Activated B cell treated with CpG ODN at 0.5 μM for 24 hours (primary cell): ENCODE results near the gene EXOG. TPM values are rescaled to one million over a fixed set of nuclear protein-coding genes. Genes with fewer than 3 reads are reported as not detected.

Experiments used
- ATAC-seq: fragments of 200-7000 bp; cut with Tn5 transposase; one replicate; pipeline ENCODE4 v1.10.0; 2021; ENCODE audit warnings: low read depth, mild to moderate bottlenecking, moderate library complexity
- CTCF ChIA-PET: fragments of 350-600 bp; sonication (Branson Sonifier 250); formaldehyde crosslinking; loops from one replicate; lab custom pipeline; 2021; ENCODE audit warnings: antibody characterized with exemption; lab: Charles Lee
- POLR2A ChIA-PET: fragments of 350-600 bp; sonication (Branson Sonifier 250); formaldehyde crosslinking; loops from one replicate; lab custom pipeline; 2021; ENCODE audit warnings: antibody characterized with exemption; lab: Charles Lee
- DNase-seq: peaks from one replicate; pipeline ENCODE4 v3.0.0; 2022
- H3K27ac Mint-ChIP-seq: one replicate; pipeline ENCODE4 v1.8.0; 2020; ENCODE audit warnings: mixed read lengths
- H3K27me3 Mint-ChIP-seq: one replicate; pipeline ENCODE4 v1.8.0; 2021; ENCODE audit warnings: mixed read lengths
- H3K36me3 Mint-ChIP-seq: one replicate; pipeline ENCODE4 v1.8.0; 2021; ENCODE audit warnings: low read depth, mixed read lengths
- H3K4me1 Mint-ChIP-seq: one replicate; pipeline ENCODE4 v1.8.0; 2021; ENCODE audit warnings: mixed read lengths
- H3K4me3 Mint-ChIP-seq: one replicate; pipeline ENCODE4 v1.8.0; 2020; ENCODE audit warnings: mild to moderate bottlenecking, mixed read lengths
- H3K9me3 Mint-ChIP-seq: one replicate; pipeline ENCODE4 v1.8.0; 2020; ENCODE audit warnings: mixed read lengths
- intact Hi-C: fragments of 100-400 bp; cut with micrococcal nuclease; formaldehyde crosslinking; loops from one replicate; pipeline ENCODE4 v1.15.1; 2024
- total RNA-seq: library from RNA; stranded (reverse); gene quantifications from 2 replicates; pipeline ENCODE4 v1.2.3, GENCODE V29; 2022
- TF ChIP-seq, protein P1 (sequence below): fragments of 200-600 bp; IDR thresholded peaks from one replicate; pipeline ENCODE4 v1.8.0; 2022; ENCODE audit warnings: antibody characterized with exemption, mild to moderate bottlenecking

Gene EXOG
- total RNA-seq, 1 donor from 2014 or later, result 32.3 TPM

DNA sequence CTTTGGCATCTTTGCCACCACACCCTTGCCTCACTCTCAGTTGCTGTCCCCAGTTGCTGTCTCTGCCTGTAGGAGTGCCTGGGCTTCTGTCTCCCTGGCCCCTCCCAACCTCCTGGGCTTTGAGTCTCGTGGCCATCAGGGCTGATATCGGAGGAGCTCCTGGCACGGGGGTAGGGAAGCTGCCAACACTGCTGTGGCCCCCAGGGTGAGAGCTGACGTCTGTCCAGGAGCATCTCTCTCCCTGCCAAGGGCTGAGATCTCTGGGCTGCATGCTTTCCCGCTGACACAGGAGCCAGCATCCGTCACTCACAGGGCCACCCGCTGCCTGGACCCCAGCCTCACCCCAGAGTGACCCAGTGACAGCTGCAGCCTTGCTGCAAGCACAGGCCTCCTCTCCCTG, 47.4 kb downstream of the EXOG start:
- POLR2A ChIA-PET, result no interaction called here
- ATAC-seq, result no peak
- intact Hi-C loops, result no loop called here
- CTCF ChIA-PET, result interaction anchor here (2.7 kb wide), 1 partner anchor 22 kb away, joined by 6 read pairs; no protein-coding TSS in a partner anchor
- H3K27ac Mint-ChIP-seq, result no peak overlapping the region
- H3K9me3 Mint-ChIP-seq, result no peaks in the 10 kb centered on the region
- no peaks in the 10 kb centered on the region for H3K36me3 Mint-ChIP-seq
- TF ChIP-seq, protein P1, sequence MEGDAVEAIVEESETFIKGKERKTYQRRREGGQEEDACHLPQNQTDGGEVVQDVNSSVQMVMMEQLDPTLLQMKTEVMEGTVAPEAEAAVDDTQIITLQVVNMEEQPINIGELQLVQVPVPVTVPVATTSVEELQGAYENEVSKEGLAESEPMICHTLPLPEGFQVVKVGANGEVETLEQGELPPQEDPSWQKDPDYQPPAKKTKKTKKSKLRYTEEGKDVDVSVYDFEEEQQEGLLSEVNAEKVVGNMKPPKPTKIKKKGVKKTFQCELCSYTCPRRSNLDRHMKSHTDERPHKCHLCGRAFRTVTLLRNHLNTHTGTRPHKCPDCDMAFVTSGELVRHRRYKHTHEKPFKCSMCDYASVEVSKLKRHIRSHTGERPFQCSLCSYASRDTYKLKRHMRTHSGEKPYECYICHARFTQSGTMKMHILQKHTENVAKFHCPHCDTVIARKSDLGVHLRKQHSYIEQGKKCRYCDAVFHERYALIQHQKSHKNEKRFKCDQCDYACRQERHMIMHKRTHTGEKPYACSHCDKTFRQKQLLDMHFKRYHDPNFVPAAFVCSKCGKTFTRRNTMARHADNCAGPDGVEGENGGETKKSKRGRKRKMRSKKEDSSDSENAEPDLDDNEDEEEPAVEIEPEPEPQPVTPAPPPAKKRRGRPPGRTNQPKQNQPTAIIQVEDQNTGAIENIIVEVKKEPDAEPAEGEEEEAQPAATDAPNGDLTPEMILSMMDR, result no peak
- no peaks in the 10 kb centered on the region for H3K27me3 Mint-ChIP-seq
- no peak for DNase-seq
- H3K4me3 Mint-ChIP-seq, result no peak overlapping the region
- no peaks in the 10 kb centered on the region for H3K4me1 Mint-ChIP-seq

DNA sequence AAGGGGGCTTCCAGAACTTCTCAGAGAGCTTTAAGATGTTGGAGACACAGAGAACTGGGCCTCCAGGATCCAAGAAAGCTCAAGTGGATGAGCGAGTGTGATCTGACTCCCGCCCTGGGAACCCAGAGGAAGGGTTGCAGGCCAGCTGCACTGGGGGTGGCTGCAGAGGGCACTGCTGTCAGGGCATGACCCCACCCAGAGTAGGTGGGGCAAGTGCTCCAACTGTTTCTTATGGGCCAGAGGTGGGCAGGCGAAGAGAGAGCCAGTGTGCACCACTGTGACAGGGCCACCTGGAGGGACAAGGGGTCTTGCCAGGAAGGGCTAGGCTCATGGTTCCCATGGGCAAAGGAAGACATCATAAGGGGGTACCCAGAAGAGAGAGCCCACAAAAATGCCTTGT, 48.8 kb downstream of the EXOG start:
- POLR2A ChIA-PET, result no interaction called here

DNA sequence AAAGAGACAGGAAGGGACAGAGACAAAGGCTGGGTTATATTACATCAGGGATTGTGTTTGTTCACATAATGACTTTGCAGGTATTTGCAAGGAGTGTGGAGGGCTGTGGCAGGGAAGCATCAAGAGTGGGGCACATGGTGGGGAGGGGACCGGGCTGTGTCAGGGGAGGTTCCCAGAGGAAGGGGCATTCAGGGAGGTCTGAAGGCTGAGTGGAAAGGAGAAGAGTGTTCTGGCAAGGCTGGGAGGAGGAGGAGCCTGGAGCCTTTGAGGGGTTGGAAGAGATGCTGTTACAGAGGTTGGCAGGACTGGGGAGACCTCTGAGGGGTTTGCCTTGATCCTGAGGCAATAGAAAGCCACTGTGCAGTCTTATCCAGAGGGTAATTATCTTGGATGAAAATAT, 49.4 kb downstream of the EXOG start:
- no peak overlapping the region for H3K4me3 Mint-ChIP-seq
- no peaks in the 10 kb centered on the region for H3K27me3 Mint-ChIP-seq
- H3K9me3 Mint-ChIP-seq, result no peaks in the 10 kb centered on the region
- H3K27ac Mint-ChIP-seq, result no peak overlapping the region
- TF ChIP-seq, protein P1, result no peak
- POLR2A ChIA-PET, result no interaction called here
- intact Hi-C loops, result no loop called here
- CTCF ChIA-PET, result interaction anchor here (2.7 kb wide), 1 partner anchor 24 kb away, joined by 6 read pairs; no protein-coding TSS in a partner anchor
- no peak for ATAC-seq
- H3K4me1 Mint-ChIP-seq, result no peaks in the 10 kb centered on the region
- no peak for DNase-seq
- no peaks in the 10 kb centered on the region for H3K36me3 Mint-ChIP-seq

More for the DNA sequence above, 48.8 kb downstream of the EXOG start:
- no peak for ATAC-seq
- no peak for DNase-seq
- Mint-ChIP-seq H3K9me3 (no peaks in the 10 kb centered on the region), H3K4me3 (no peak overlapping the region), H3K36me3 (no peaks in the 10 kb centered on the region), H3K27me3 (no peaks in the 10 kb centered on the region), H3K27ac (no peak overlapping the region), H3K4me1 (no peaks in the 10 kb centered on the region)
- CTCF ChIA-PET, result interaction anchor here (2.7 kb wide), 1 partner anchor 24 kb away, joined by 6 read pairs; no protein-coding TSS in a partner anchor
- intact Hi-C loops, result no loop called here
- TF ChIP-seq, protein P1, result no peak

- ChIA-PET POLR2A (no interaction called here), CTCF (no interaction called here)
- DNase-seq (no peak), ATAC-seq (no peak)
- H3K4me3 Mint-ChIP-seq, result no peak overlapping the region
- intact Hi-C loops, result no loop called here
- no peaks in the 10 kb centered on the region for H3K9me3 Mint-ChIP-seq
- TF ChIP-seq, protein P1, result no peak
- no peaks in the 10 kb centered on the region for H3K27me3 Mint-ChIP-seq
- H3K27ac Mint-ChIP-seq, result no peak overlapping the region
- no peaks in the 10 kb centered on the region for H3K36me3 Mint-ChIP-seq
- H3K4me1 Mint-ChIP-seq, result no peaks in the 10 kb centered on the region
Measured at GRCh38 chr3:38545983-38546382, 49.8 kb downstream of the EXOG start.

DNA sequence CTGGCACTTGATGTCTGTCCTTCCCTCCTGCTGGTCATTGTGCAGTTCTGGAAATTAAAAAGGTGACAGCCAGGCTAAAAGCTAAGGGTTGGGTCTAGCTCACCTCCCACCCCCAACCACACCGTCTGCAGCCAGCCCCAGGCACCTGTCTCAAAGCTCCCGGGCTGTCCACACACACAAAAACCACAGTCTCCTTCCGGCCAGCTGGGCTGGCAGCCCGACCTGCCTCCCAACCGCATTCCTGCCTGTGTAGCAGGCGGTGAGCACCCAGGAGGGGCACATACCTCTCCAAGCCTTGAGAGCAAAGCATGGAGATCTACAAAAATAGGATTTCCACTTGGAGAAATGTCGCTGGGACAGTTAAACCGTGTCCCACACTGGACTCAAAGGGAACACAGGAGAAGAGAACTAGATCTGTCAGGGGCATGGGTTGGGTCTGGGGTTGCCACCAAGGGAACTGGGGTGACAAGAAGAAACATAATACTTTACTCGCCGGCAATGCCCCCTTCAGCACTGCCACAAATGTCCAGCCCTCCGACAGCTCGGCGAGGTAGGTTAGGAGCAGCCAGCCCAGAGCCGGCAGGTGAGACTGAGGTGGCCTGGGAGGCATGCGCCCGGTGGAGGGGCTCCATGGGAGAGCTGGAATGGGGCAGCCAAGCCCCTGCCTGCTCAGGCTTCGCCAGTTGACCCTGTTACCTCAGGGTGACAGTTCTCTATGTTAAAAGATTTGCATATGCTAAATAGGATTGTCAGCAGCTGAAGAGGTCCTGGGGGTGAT, 52.2 kb downstream of the EXOG start:
- no peaks in the 10 kb centered on the region for H3K36me3 Mint-ChIP-seq
- DNase-seq, result no peak
- no peak for ATAC-seq
- H3K27ac Mint-ChIP-seq, result no peak overlapping the region
- TF ChIP-seq, protein P1, result no peak
- H3K27me3 Mint-ChIP-seq, result no peaks in the 10 kb centered on the region
- no peaks in the 10 kb centered on the region for H3K9me3 Mint-ChIP-seq
- no peaks in the 10 kb centered on the region for H3K4me1 Mint-ChIP-seq
- intact Hi-C loops, result no loop called here
- ChIA-PET CTCF (no interaction called here), POLR2A (no interaction called here)
- no peak overlapping the region for H3K4me3 Mint-ChIP-seq
